Bronchial smooth muscle cell (primary cell): ENCODE data around the gene GNPDA2. TPM values are rescaled to one million over a fixed set of nuclear protein-coding genes. Genes with fewer than 3 reads are reported as not detected.

Experiments used
- total RNA-seq: library from RNA; depleted of rRNA; stranded (reverse); fragments of >200 nt; gene quantifications from 2 replicates; pipeline ENCODE4 v1.2.1, GENCODE V29; 2014

GNPDA2 gene
- 24.6 and 27.4 TPM in 2 replicates for total RNA-seq

DNA sequence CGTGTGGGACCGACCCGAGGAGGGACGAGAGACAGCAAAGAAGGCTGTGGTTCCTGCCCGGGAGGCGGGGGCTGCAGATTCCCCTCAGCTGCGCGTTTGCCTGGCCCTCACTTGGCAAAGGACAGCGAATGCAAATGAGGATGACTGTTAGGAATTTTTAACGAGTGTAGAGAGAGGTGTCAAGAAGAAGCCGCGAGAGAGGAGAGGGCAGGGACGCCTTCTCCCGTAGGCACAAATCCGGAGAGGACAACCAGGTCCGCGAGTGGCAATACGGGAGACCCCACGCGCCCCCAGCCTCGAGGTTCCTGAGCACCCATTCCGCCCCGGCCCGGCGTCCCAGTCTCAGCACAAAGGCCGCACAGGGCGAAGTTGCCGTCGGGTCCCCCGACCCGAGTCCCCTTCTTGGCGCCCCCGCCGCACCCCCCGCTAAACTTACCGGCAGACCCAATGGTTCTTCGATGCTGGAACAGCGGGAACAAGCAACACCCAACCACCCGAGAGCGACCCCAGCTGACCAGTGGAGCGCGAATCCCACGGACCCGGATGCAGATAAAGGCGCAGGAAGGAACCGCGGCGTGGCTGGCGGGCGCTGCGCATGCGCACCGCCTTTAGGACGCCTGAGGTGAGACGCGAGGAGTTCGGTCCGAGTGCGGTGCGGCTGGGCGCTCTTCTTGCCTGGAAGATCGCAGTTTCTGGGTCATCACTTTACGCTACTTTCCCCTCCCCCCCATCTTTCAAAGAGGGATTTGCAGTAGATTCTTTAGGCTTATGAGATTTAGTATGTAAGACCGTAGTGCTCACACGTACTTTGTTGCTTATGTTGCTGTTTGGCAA, at the start of gene GNPDA2:
GNPDA2 (minus strand) TSS at position 519 of the 834 bp plus-strand sequence. CDS start 4,349 bp downstream, outside the sequence.

DNA sequence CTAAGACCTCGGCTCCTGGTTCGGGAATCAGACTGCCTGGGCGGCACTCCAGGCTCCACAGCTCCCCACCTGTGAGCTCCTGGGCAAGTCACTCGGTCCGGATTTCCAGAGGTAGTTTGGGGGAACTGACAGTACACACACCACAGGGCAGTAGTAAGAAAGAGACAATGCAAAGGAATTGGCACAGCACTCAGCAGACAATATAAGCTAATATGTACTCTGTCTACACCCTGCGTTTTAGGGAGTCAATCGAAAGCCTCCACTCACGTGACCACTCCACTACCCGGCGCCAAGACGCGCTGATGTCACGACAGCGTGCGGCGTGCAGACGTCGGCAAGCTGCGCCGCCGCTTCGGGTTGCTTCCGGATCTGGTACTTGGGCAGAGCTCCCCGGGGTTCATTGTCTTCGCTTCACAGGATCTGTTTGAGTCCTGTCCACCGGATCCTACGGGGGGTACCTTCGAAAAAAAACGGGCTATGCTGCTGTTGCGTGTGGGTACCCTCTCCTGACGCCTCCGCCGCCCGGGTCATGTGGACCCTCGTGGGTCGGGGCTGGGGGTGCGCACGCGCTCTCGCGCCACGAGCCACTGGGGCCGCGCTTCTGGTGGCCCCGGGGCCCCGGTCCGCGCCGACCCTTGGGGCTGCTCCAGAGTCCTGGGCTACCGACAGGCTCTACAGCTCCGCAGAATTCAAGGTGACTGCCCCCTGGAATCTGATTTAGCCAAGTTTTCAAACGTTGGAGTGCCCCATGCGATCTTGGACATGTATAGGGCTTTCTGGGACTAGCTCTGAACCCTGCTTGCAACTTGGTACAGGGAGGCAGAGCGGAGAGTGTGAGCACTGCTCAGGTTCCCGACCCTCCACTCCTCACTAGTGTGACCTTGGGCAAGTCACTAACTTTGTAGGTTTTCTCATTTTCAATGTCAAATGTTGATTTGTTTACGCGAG, 48.0 kb downstream of the GNPDA2 start, which contains the start of gene GUF1:
GUF1 (plus strand) TSS at position 327 of the 948 bp plus-strand sequence; CDS start at position 530, 203 bp downstream.

Other genes starting within 250 kb of the GNPDA2 start
- gene YIPF7, start 74.9 kb downstream of the GNPDA2 start, total RNA-seq, result 0.09 TPM in 1 of 2 replicates, not detected in the other
- 5.2 and 7.6 TPM in 2 replicates for gene GUF1, start 48.1 kb downstream of the GNPDA2 start, total RNA-seq